Body of pancreas (tissue), 4 donors: Measurements from ENCODE around the gene INPP1. TPM values are rescaled to one million over a fixed set of nuclear protein-coding genes. Genes with fewer than 3 reads are reported as not detected.

Experiments
- ATAC-seq: fragments of 150-250 bp; one replicate; pipeline ENCODE4 v1.9.1; 2016
- DNase-seq, 4 donors: peaks; one replicate each; pipeline ENCODE4 v3.0.0-alpha.2; 2019
- H3K27ac ChIP-seq, 4 donors: fragments of 200-600 bp; sonication (generic); 1 replicate in 3 of 4; 2 replicates in 1 of 4; pipeline versions ENCODE4 v1.5.1 to v1.6.1; 2016 to 2019; ENCODE audit warnings: mild to moderate bottlenecking in 1 of 4, mixed read lengths in 1 of 4, moderate library complexity in 1 of 4
- H3K27me3 ChIP-seq, 2 donors: fragments of 200-600 bp; sonication (generic); one replicate each; pipeline ENCODE4 v1.6.0; 2016; ENCODE audit warnings: mild to moderate bottlenecking in 1 of 2
- H3K36me3 ChIP-seq, 2 donors: fragments of 200-600 bp; sonication (generic); replicated peaks in 1 of 2; 2 replicates each; pipeline ENCODE4 v1.5.1; 2016; ENCODE audit warnings: low read depth in 2 of 2; ENCODE audit not compliant: insufficient read depth in 1 of 2
- H3K4me1 ChIP-seq: fragments of 200-600 bp; sonication (generic); one replicate; pipeline ENCODE4 v1.6.0; 2016
- H3K4me3 ChIP-seq, 2 donors: fragments of 200-600 bp; sonication (generic); 1 replicate in 1 of 2; 2 replicates in 1 of 2; pipeline ENCODE4 v1.5.1; 2016 to 2019
- H3K9me3 ChIP-seq, 3 donors: fragments of 200-600 bp; sonication (generic); 1 replicate in 2 of 3; 2 replicates in 1 of 3; pipeline ENCODE4 v1.5.1; 2016
- POLR2A ChIP-seq, 3 donors: fragments of 450-650 bp; IDR thresholded peaks; one replicate each; pipeline ENCODE4 v1.6.1; 2016; ENCODE audit warnings: antibody characterized with exemption in 3 of 3, mild to moderate bottlenecking in 2 of 3
- WGBS, 2 donors: methylation state at CpG; one replicate each; pipeline ENCODE4 v1.1.5; 2017; 5-methylcytosine and 5-hydroxymethylcytosine counted together
- intact Hi-C: fragments of 100-400 bp; cut with DNase I; formaldehyde crosslinking; loops from one replicate; pipeline ENCODE4 v1.15.1; 2023
- total RNA-seq, 2 donors: library from RNA; depleted of rRNA; stranded (reverse); fragments of >200 nt; gene quantifications; one replicate each; pipeline ENCODE4 v1.1.0, GENCODE V29; 2016
- TF ChIP-seq, protein P1 (sequence below), 7 experiments: fragments of 450-650 bp in 4 of 7; fragments of 200-600 bp in 3 of 7; sonication (generic) in 3 of 7; IDR thresholded peaks; one replicate each; pipeline ENCODE4 v1.5.1; 2016 to 2019; ENCODE audit warnings: antibody characterized with exemption in 7 of 7

Gene INPP1
- total RNA-seq, 2 donors from 2014 or later: 17.6 to 19.8 TPM

DNA sequence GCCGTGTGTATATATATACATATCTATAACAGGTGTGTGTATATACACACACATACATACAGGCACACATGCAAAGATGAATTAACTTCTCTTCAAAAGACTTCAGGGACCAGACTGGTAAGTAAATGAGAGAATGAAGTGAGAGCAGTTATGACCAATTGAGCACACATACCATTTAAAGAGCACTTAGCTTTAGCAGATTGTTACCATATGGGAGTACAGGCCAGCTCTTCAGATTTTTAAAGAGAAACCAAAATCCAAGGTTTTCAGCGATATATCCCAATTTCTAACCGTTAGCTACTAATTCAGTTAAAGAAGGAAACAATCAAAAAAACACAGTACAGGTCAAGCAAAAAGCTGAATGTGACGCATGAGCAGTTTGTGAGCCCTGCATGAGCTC, 23.7 kb downstream of the INPP1 start:
- no peak overlapping the region for H3K4me3 ChIP-seq
- ATAC-seq (no peak), DNase-seq (no peak)
- peaks cover 0 to 5% of the 10 kb centered on the region in 2 donors for H3K36me3 ChIP-seq
- intact Hi-C loops: no loop called here
- TF ChIP-seq, protein P1, sequence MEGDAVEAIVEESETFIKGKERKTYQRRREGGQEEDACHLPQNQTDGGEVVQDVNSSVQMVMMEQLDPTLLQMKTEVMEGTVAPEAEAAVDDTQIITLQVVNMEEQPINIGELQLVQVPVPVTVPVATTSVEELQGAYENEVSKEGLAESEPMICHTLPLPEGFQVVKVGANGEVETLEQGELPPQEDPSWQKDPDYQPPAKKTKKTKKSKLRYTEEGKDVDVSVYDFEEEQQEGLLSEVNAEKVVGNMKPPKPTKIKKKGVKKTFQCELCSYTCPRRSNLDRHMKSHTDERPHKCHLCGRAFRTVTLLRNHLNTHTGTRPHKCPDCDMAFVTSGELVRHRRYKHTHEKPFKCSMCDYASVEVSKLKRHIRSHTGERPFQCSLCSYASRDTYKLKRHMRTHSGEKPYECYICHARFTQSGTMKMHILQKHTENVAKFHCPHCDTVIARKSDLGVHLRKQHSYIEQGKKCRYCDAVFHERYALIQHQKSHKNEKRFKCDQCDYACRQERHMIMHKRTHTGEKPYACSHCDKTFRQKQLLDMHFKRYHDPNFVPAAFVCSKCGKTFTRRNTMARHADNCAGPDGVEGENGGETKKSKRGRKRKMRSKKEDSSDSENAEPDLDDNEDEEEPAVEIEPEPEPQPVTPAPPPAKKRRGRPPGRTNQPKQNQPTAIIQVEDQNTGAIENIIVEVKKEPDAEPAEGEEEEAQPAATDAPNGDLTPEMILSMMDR (IDR thresholded peaks at IDR 0.05): no peak
- no peak for TF ChIP-seq POLR2A (IDR thresholded peaks at IDR 0.05)
- 91 to 96% methylated on average over 4 of the region's 4 CpGs for WGBS, 2 donors
- H3K27ac ChIP-seq: no peak overlapping the region
- H3K9me3 ChIP-seq: no peaks in the 10 kb centered on the region
- no peaks in the 10 kb centered on the region for H3K27me3 ChIP-seq
- peaks cover 7% of the 10 kb centered on the region for H3K4me1 ChIP-seq

GRCh38 chr2:190369635-190370034, 26.2 kb downstream of the INPP1 start:
- ATAC-seq: no peak
- Histone ChIP-seq H3K27me3 (no peaks in the 10 kb centered on the region), H3K36me3 (peaks cover 0 to 5% of the 10 kb centered on the region in 2 donors), H3K27ac (no peak overlapping the region), H3K4me1 (peaks cover 13% of the 10 kb centered on the region), H3K4me3 (no peak overlapping the region), H3K9me3 (no peaks in the 10 kb centered on the region)
- DNase-seq: no peak
- TF ChIP-seq, protein P1 (IDR thresholded peaks at IDR 0.05): no peak
- no peak for TF ChIP-seq POLR2A (IDR thresholded peaks at IDR 0.05)
- 61 to 66% methylated on average over 2 of the region's 2 CpGs for WGBS, 2 donors
- intact Hi-C loops: no loop called here

DNA sequence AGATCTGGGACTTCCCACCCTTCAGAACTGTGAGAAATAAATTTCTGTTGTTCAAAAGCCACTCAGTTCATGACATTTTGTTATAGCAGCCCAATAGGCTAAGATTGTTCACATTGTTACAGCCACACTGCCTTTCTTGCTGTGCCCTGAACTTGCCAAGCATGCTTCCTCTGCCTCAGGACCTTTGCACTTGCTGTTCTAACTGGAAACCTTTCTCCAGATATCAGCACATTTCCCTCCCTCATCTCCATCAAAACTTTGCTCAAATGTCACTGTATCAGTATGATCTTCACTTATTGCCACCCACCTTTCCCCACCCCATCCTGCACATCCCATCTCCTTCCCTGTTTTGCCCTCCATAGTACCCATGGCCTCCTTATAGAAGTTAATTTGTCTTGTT, 32.7 kb downstream of the INPP1 start:
- TF ChIP-seq, protein P1 (IDR thresholded peaks at IDR 0.05): no peak
- no peak for TF ChIP-seq POLR2A (IDR thresholded peaks at IDR 0.05)
- Histone ChIP-seq H3K9me3 (no peaks in the 10 kb centered on the region), H3K27me3 (no peaks in the 10 kb centered on the region), H3K27ac (no peak overlapping the region), H3K4me1 (peaks cover 18% of the 10 kb centered on the region), H3K36me3 (no peaks in the 10 kb centered on the region), H3K4me3 (no peak overlapping the region)
- intact Hi-C loops: no loop called here
- DNase-seq: no peak
- no peak for ATAC-seq

DNA sequence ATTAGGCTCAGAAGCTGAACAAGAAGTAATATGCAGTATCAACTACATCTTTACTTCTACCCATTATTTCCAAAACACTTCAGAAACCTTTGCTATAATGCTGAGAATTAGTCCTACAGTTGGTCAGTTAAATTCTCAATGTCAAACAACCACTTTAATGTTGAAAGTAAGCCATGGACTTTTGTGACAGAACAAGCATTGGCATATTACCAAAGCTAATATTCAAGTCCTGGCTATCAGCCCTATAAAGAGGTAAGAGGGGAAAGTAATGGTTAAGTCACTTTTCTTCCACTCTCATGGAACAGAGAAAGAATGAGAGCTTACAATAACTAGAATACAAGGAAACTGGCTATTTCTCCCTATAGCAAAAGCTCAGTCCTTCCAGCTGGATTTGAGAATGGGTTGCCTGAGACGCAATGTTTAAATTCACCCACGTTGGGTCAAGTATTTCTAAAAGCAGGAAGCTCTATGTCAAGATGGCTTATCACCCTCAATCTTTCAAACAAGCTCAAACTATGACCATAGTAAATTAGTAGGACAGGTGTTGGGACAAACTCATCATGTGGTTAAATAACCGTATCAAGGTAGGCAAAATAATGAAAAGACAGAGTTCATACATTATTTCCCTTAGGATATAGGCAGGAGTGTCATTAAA, 33.3 kb downstream of the INPP1 start:
- WGBS, 2 donors: 65 to 70% methylated on average over 3 of the region's 3 CpGs
- Histone ChIP-seq H3K4me3 (no peak overlapping the region), H3K27me3 (no peaks in the 10 kb centered on the region), H3K36me3 (no peaks in the 10 kb centered on the region), H3K27ac (no peak overlapping the region), H3K9me3 (no peaks in the 10 kb centered on the region), H3K4me1 (peaks cover 18% of the 10 kb centered on the region)
- intact Hi-C loops: no loop called here
- no peak for ATAC-seq
- TF ChIP-seq POLR2A (IDR thresholded peaks at IDR 0.05): no peak
- TF ChIP-seq, protein P1 (IDR thresholded peaks at IDR 0.05): no peak
- DNase-seq: no peak

- Histone ChIP-seq H3K27me3 (no peaks in the 10 kb centered on the region), H3K36me3 (no peaks in the 10 kb centered on the region), H3K27ac (no peak overlapping the region), H3K4me1 (peaks cover 10% of the 10 kb centered on the region), H3K9me3 (no peaks in the 10 kb centered on the region), H3K4me3 (no peak overlapping the region)
- no peak for TF ChIP-seq POLR2A (IDR thresholded peaks at IDR 0.05)
- intact Hi-C loops: no loop called here
- ATAC-seq (no peak), DNase-seq (no peak)
- 86 to 88% methylated on average over 6 of the region's 6 CpGs for WGBS, 2 donors
Measured at GRCh38 chr2:190378880-190379237, 35.5 kb downstream of the INPP1 start.
